Measurements from ENCODE around the gene ITPA.

Gene ITPA

GRCh38 chr20:3229158-3229557 is 19.9 kb downstream of the ITPA start:
- no peak for DNase-seq

- DNase-seq = no peak
Measured at GRCh38 chr20:3229798-3230197, 20.5 kb downstream of the ITPA start.

- no peak for DNase-seq
Measured at GRCh38 chr20:3231116-3231515, 21.8 kb downstream of the ITPA start.

- DNase-seq = no peak
Measured at GRCh38 chr20:3231889-3232588, 22.7 kb downstream of the ITPA start.

GRCh38 chr20:3233131-3233990 is 24.1 kb downstream of the ITPA start:
- DNase-seq = no peak

- no peak for DNase-seq
Measured at GRCh38 chr20:3233991-3234498, 24.7 kb downstream of the ITPA start.

- DNase-seq = no peak
Measured at GRCh38 chr20:3235666-3236324, 26.5 kb downstream of the ITPA start.

- no peak for DNase-seq
Measured at GRCh38 chr20:3237011-3237957, 28.0 kb downstream of the ITPA start.

GRCh38 chr20:3237958-3238615 is 28.8 kb downstream of the ITPA start:
- no peak for DNase-seq

- no peak for DNase-seq
Measured at GRCh38 chr20:3238616-3239025, 29.3 kb downstream of the ITPA start.

GRCh38 chr20:3239026-3239866 is 29.9 kb downstream of the ITPA start, which contains the start of gene SLC4A11:
Gene SLC4A11 (minus strand): TSS chr20:3239190. CDS start chr20:3239137, 53 bp downstream.
- peak; percentile 26 to 56 for DNase-seq

GRCh38 chr20:3239867-3240775 is 30.8 kb downstream of the ITPA start:
- no peak for DNase-seq

GRCh38 chr20:3240776-3241363 is 31.6 kb downstream of the ITPA start:
- no peak for DNase-seq

- DNase-seq = no peak
Measured at GRCh38 chr20:3242172-3242692, 32.9 kb downstream of the ITPA start.

- DNase-seq = no peak
Measured at GRCh38 chr20:3243718-3244358, 34.5 kb downstream of the ITPA start.

- DNase-seq = no peak
Measured at GRCh38 chr20:3244613-3245012, 35.3 kb downstream of the ITPA start.

- DNase-seq = no peak
Measured at GRCh38 chr20:3245156-3245555, 35.9 kb downstream of the ITPA start.

- no peak for DNase-seq
Measured at GRCh38 chr20:3245711-3246110, 36.4 kb downstream of the ITPA start.

Data from NCI-H2081 (cell line).